ENCODE measurements around the gene NFAT5. TPM values are rescaled to one million over a fixed set of nuclear protein-coding genes. Genes with fewer than 3 reads are reported as not detected.

NFAT5 gene
- total RNA-seq, 1 experiment from 2014 or later = 21.0 TPM

DNA sequence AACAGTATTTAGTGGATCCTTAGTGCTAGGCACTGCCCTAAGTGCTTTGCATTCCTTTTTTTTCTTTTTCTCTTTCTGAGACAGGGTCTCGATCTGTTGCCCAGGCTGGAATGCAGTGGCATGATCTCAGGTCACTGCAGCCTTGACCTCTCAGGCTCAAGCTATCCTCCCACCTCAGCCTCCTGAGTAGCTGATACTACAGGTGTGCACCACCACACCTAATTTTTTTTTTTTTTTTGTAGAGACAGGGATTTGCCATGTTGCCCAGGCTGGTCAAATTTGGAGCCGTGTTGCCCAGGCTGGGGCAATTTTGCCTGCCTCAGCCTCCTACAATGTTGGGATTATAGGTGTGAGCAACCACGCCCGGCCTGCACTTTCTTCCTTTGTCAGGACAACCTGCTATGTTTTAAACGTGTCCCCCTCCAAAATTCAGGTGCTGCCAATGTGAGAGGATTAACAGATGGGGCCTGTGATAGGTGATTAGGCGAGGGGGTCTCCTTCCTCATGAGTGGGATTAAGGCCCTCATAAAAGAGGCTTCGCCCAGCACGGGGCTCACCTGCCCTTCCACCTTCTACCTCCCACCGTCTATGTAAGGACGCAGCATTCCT, 155.2 kb downstream of the NFAT5 start:
- H3K79me2 ChIP-seq (ENCODE audit: insufficient read depth, low read length) = peaks cover 2% of the 10 kb centered on the region; the same call in 1 of the 2 replicates

More for the DNA sequence above, 155.2 kb downstream of the NFAT5 start:
- no peak for DNase-seq
- H3K9me3 Mint-ChIP-seq = no peaks in the 10 kb centered on the region; a peak in 1 of 5 replicates
- Histone ChIP-seq H2BK120ac (ENCODE audit: low read depth, low read length, poor library complexity, severe bottlenecking) (no peak overlapping the region), H2AFZ (ENCODE audit: low read length) (no peak overlapping the region), H3K4me2 (ENCODE audit: insufficient read depth, insufficient read length, low read length) (no peak overlapping the region), H3K18ac (ENCODE audit: insufficient read length, low read depth, low read length) (no peak overlapping the region), H3K23ac (ENCODE audit: insufficient read length, low read depth, low read length) (no peak overlapping the region), H3K27me3 (ENCODE audit: insufficient read depth, low read length) (no peaks in the 10 kb centered on the region), H2BK12ac (ENCODE audit: insufficient read length, low read depth, low read length) (no peak overlapping the region), H3K9ac (ENCODE audit: extremely low read depth, insufficient read length, low read length) (no peak overlapping the region), H4K20me1 (ENCODE audit: control insufficient read depth, insufficient read depth, insufficient read length) (no peaks in the 10 kb centered on the region), H3K79me1 (ENCODE audit: insufficient read depth, low read depth, low read length, poor library complexity, severe bottlenecking) (no peaks in the 10 kb centered on the region), H3K4ac (ENCODE audit: low read depth, low read length) (no peak overlapping the region), H2BK5ac (ENCODE audit: insufficient read length, low read length) (no peak overlapping the region), H3T11ph (ENCODE audit: low read length) (no peak overlapping the region), H3K23me2 (ENCODE audit: insufficient read length, low read depth, low read length, poor library complexity, severe bottlenecking) (peaks cover 2% of the 10 kb centered on the region), H2BK15ac (ENCODE audit: low read depth, low read length) (no peak overlapping the region), H3K4me1 (ENCODE audit: insufficient read depth, low read length) (no peaks in the 10 kb centered on the region; the same call in 1 of the 2 replicates), H2BK20ac (ENCODE audit: low read depth, low read length, poor library complexity, severe bottlenecking) (no peak overlapping the region), H3K56ac (ENCODE audit: insufficient read length, low read depth, low read length) (no peak overlapping the region), H3K9me3 (ENCODE audit: control insufficient read depth, low read depth, low read length) (no peaks in the 10 kb centered on the region), H4K91ac (ENCODE audit: insufficient read length, low read depth, low read length) (no peak overlapping the region), H3K27ac (ENCODE audit: insufficient read length, low read depth, low read length) (no peak overlapping the region), H3K14ac (ENCODE audit: insufficient read depth, low read length) (no peak overlapping the region), H4K8ac (replicated peaks; ENCODE audit: insufficient read length, low read depth, low read length) (no peak overlapping the region), H2AK5ac (ENCODE audit: insufficient read length, low read length) (no peak overlapping the region), H4K5ac (ENCODE audit: insufficient read length, low read depth, low read length) (no peak overlapping the region)
- TF ChIP-seq, protein P1, sequence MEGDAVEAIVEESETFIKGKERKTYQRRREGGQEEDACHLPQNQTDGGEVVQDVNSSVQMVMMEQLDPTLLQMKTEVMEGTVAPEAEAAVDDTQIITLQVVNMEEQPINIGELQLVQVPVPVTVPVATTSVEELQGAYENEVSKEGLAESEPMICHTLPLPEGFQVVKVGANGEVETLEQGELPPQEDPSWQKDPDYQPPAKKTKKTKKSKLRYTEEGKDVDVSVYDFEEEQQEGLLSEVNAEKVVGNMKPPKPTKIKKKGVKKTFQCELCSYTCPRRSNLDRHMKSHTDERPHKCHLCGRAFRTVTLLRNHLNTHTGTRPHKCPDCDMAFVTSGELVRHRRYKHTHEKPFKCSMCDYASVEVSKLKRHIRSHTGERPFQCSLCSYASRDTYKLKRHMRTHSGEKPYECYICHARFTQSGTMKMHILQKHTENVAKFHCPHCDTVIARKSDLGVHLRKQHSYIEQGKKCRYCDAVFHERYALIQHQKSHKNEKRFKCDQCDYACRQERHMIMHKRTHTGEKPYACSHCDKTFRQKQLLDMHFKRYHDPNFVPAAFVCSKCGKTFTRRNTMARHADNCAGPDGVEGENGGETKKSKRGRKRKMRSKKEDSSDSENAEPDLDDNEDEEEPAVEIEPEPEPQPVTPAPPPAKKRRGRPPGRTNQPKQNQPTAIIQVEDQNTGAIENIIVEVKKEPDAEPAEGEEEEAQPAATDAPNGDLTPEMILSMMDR (conservative IDR thresholded peaks at IDR 0.05) = no peak
- no CpG with 5 or more reads among the region's 10 CpGs for WGBS (ENCODE audit: extremely low coverage, insufficient read length, low lambda C conversion rate)
- H3K27me3 Mint-ChIP-seq (ENCODE audit: low read depth) = no peaks in the 10 kb centered on the region
- no peak overlapping the region for H3K4me3 Mint-ChIP-seq
- peaks cover 14 to 21% of the 10 kb centered on the region in 2 experiments for H3K4me1 Mint-ChIP-seq
- peak overlapping the region in 2 of 3 experiments; percentile 44 to 70; a peak in 4 of 7 replicates for H3K27ac Mint-ChIP-seq
- H3K36me3 Mint-ChIP-seq (ENCODE audit: insufficient read depth in 1 of 3, low read depth in 3 of 3) = peaks cover 5 to 27% (median 12%) of the 10 kb centered on the region in 3 experiments; a peak in 6 of 7 replicates

Measured in H9 (cell line).